ENCODE measurements around the gene TRIM46. TPM values are rescaled to one million over a fixed set of nuclear protein-coding genes. Genes with fewer than 3 reads are reported as not detected.
A peak's percentile ranks its signal among the peaks of the same experiment; 100 is the strongest.

Gene TRIM46
- total and polyA plus RNA-seq, 9 of the 15 experiments (the other 6 are each of a cell fraction or from before 2014, with no cell fraction given), result 0.05 to 0.60 (median 0.16) TPM; not detected in 3

DNA sequence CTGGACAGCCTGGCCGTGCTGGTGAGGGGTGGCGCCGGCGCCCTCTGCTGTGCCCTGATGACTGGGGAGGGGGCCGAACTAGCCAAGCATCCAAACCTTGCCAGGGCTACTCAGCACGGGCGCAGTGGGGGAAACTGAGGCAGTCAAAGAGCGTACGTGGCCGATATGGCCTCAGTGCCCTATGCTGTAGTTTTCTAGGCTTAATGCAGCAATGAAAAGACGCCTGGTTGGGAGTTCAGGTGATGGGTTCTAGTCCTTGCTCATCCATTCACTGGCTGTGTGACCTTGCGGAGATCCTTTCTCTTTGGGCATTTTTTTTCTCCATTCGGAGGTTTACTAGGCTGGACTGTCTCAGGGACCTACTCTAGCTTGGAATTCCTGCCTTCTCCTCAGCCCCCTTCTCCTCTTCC is 35.7 kb downstream of the TRIM46 start (continued):
- TF ChIP-seq, protein P1, sequence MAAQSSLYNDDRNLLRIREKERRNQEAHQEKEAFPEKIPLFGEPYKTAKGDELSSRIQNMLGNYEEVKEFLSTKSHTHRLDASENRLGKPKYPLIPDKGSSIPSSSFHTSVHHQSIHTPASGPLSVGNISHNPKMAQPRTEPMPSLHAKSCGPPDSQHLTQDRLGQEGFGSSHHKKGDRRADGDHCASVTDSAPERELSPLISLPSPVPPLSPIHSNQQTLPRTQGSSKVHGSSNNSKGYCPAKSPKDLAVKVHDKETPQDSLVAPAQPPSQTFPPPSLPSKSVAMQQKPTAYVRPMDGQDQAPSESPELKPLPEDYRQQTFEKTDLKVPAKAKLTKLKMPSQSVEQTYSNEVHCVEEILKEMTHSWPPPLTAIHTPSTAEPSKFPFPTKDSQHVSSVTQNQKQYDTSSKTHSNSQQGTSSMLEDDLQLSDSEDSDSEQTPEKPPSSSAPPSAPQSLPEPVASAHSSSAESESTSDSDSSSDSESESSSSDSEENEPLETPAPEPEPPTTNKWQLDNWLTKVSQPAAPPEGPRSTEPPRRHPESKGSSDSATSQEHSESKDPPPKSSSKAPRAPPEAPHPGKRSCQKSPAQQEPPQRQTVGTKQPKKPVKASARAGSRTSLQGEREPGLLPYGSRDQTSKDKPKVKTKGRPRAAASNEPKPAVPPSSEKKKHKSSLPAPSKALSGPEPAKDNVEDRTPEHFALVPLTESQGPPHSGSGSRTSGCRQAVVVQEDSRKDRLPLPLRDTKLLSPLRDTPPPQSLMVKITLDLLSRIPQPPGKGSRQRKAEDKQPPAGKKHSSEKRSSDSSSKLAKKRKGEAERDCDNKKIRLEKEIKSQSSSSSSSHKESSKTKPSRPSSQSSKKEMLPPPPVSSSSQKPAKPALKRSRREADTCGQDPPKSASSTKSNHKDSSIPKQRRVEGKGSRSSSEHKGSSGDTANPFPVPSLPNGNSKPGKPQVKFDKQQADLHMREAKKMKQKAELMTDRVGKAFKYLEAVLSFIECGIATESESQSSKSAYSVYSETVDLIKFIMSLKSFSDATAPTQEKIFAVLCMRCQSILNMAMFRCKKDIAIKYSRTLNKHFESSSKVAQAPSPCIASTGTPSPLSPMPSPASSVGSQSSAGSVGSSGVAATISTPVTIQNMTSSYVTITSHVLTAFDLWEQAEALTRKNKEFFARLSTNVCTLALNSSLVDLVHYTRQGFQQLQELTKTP (IDR thresholded peaks at IDR 0.05; ENCODE audit: low read depth in 1 of 2, partially characterized antibody in 2 of 2), result peak in 1 of 2 experiments; percentile 29
- no peak for TF ChIP-seq CBX1 (IDR thresholded peaks at IDR 0.05; ENCODE audit: low read depth)
- TF ChIP-seq KAT7 (CRISPR knock-in tag; IDR thresholded peaks at IDR 0.05; ENCODE audit: borderline replicate concordance), result peak; percentile 55; the same call in 1 of the 2 replicates
- TF ChIP-seq NCOA4 (IDR thresholded peaks at IDR 0.05; ENCODE audit: partially characterized antibody), result no peak
- TF ChIP-seq ZC3H4 (CRISPR knock-in tag; IDR thresholded peaks at IDR 0.05; ENCODE audit: borderline replicate concordance), result no peak
- no peak for TF ChIP-seq HNRNPL (IDR thresholded peaks at IDR 0.05; ENCODE audit: low read depth, low read length)
- TF ChIP-seq, protein P2, sequence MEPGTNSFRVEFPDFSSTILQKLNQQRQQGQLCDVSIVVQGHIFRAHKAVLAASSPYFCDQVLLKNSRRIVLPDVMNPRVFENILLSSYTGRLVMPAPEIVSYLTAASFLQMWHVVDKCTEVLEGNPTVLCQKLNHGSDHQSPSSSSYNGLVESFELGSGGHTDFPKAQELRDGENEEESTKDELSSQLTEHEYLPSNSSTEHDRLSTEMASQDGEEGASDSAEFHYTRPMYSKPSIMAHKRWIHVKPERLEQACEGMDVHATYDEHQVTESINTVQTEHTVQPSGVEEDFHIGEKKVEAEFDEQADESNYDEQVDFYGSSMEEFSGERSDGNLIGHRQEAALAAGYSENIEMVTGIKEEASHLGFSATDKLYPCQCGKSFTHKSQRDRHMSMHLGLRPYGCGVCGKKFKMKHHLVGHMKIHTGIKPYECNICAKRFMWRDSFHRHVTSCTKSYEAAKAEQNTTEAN (CRISPR knock-in tag; IDR thresholded peaks at IDR 0.05), result no peak
- TF ChIP-seq, protein P3, sequence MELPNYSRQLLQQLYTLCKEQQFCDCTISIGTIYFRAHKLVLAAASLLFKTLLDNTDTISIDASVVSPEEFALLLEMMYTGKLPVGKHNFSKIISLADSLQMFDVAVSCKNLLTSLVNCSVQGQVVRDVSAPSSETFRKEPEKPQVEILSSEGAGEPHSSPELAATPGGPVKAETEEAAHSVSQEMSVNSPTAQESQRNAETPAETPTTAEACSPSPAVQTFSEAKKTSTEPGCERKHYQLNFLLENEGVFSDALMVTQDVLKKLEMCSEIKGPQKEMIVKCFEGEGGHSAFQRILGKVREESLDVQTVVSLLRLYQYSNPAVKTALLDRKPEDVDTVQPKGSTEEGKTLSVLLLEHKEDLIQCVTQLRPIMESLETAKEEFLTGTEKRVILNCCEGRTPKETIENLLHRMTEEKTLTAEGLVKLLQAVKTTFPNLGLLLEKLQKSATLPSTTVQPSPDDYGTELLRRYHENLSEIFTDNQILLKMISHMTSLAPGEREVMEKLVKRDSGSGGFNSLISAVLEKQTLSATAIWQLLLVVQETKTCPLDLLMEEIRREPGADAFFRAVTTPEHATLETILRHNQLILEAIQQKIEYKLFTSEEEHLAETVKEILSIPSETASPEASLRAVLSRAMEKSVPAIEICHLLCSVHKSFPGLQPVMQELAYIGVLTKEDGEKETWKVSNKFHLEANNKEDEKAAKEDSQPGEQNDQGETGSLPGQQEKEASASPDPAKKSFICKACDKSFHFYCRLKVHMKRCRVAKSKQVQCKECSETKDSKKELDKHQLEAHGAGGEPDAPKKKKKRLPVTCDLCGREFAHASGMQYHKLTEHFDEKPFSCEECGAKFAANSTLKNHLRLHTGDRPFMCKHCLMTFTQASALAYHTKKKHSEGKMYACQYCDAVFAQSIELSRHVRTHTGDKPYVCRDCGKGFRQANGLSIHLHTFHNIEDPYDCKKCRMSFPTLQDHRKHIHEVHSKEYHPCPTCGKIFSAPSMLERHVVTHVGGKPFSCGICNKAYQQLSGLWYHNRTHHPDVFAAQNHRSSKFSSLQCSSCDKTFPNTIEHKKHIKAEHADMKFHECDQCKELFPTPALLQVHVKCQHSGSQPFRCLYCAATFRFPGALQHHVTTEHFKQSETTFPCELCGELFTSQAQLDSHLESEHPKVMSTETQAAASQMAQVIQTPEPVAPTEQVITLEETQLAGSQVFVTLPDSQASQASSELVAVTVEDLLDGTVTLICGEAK (IDR thresholded peaks at IDR 0.05), result peak; percentile 18; the same call in 1 of the 2 replicates
- TF ChIP-seq, protein P3 (CRISPR knock-in tag; IDR thresholded peaks at IDR 0.05), result no peak
- TF ChIP-seq RFX5 (IDR thresholded peaks at IDR 0.05; ENCODE audit: low read depth, low read length), result no peak
- no peak for TF ChIP-seq ELF1 (tag; IDR thresholded peaks at IDR 0.05)
- TF ChIP-seq NR1H2 (CRISPR knock-in tag; IDR thresholded peaks at IDR 0.05), result no peak
- TF ChIP-seq TAL1 (IDR thresholded peaks at IDR 0.05), result no peak
- TF ChIP-seq PCBP2 (IDR thresholded peaks at IDR 0.05; ENCODE audit: low read depth, low read length, poor library complexity, severe bottlenecking), result no peak
- TF ChIP-seq HIVEP1 (CRISPR knock-in tag; IDR thresholded peaks at IDR 0.05), result no peak; the same call in 1 of the 2 replicates
